ENCODE results near the gene C19orf25. TPM values are rescaled to one million over a fixed set of nuclear protein-coding genes. Genes with fewer than 3 reads are reported as not detected.

The C19orf25 gene
- total and polyA plus RNA-seq, 2 of the 13 experiments (the other 11 are each of a cell fraction or from before 2014, with no cell fraction given): 14.2 to 32.4 TPM

GRCh38 chr19:1527650-1528309, 48.8 kb upstream of the C19orf25 start:
- Histone ChIP-seq H3K4me2 (ENCODE audit: low read depth, low read length) (no peak overlapping the region), H3K4me3 (replicated peaks in 1 of 3; ENCODE audit: insufficient read depth in 1 of 3, low read depth in 2 of 3, low read length in 3 of 3) (no peak overlapping the region), H3K9ac (ENCODE audit: insufficient read depth, low read depth, low read length) (no peak overlapping the region), H3K27ac (ENCODE audit: extremely low read length, insufficient read depth, low read length) (no peak overlapping the region), H4K20me1 (ENCODE audit: insufficient read depth, low read length) (no peaks in the 10 kb centered on the region), H3K36me3 (replicated peaks in 1 of 2; ENCODE audit: control insufficient read depth in 1 of 2, insufficient read depth in 2 of 2, low read length in 2 of 2) (no peaks in the 10 kb centered on the region), H3K9me3 (ENCODE audit: low read length) (no peaks in the 10 kb centered on the region), H2AFZ (ENCODE audit: low read length) (no peak overlapping the region), H3K4me1 (ENCODE audit: insufficient read depth, low read length) (peaks cover 8% of the 10 kb centered on the region), H3K27me3 (ENCODE audit: control insufficient read depth in 1 of 2, insufficient read depth in 2 of 2, low read length in 2 of 2) (peaks cover 24 to 53% of the 10 kb centered on the region in 2 experiments), H3K79me2 (ENCODE audit: insufficient read depth, low read length) (no peaks in the 10 kb centered on the region)
- FAIRE-seq: no peak
- peak; percentile 17; the same call in 2 of the 3 replicates for ATAC-seq
- ChIA-PET POLR2A (no interaction called here), CTCF (ENCODE audit: low intra/inter-chr PET ratio, low total read pairs) (no interaction called here)
- DNase-seq (ENCODE audit: low spot score): no peak
- 37% methylated on average over 11 of the region's 27 CpGs for WGBS (ENCODE audit: low lambda C conversion rate)
- TF ChIP-seq GRHL1 (CRISPR knock-in tag; conservative IDR thresholded peaks at IDR 0.05): no peak
- TF ChIP-seq ZNF510 (CRISPR knock-in tag; IDR thresholded peaks at IDR 0.05; ENCODE audit: low read depth): no peak
- 0 out of 2 replicates have a peak, but pooled peaks have one; percentile 6 for TF ChIP-seq PCBP1 (IDR thresholded peaks at IDR 0.05; ENCODE audit: borderline replicate concordance, low read depth, low read length)
- in situ Hi-C loops (cut with HindIII; ENCODE audit: extremely low pct_ligation_motif_present, low pct_unique_long_range_greater_than_20kb) (no loop called here), intact Hi-C loops (cut with micrococcal nuclease; ENCODE audit: unreplicated experiment) (no loop called here)
- no TSS peak for BruUV-seq (replicated peaks)

GRCh38 chr19:1526979-1527649, 48.1 kb upstream of the C19orf25 start:
- Histone ChIP-seq H3K9me3 (ENCODE audit: low read length) (no peaks in the 10 kb centered on the region), H3K4me2 (ENCODE audit: low read depth, low read length) (no peak overlapping the region), H3K27ac (ENCODE audit: extremely low read length, insufficient read depth, low read length) (no peak overlapping the region), H3K36me3 (replicated peaks in 1 of 2; ENCODE audit: control insufficient read depth in 1 of 2, insufficient read depth in 2 of 2, low read length in 2 of 2) (no peaks in the 10 kb centered on the region), H3K79me2 (ENCODE audit: insufficient read depth, low read length) (no peaks in the 10 kb centered on the region), H2AFZ (ENCODE audit: low read length) (no peak overlapping the region), H3K9ac (ENCODE audit: insufficient read depth, low read depth, low read length) (no peak overlapping the region), H4K20me1 (ENCODE audit: insufficient read depth, low read length) (no peaks in the 10 kb centered on the region), H3K4me3 (replicated peaks in 1 of 3; ENCODE audit: insufficient read depth in 1 of 3, low read depth in 2 of 3, low read length in 3 of 3) (no peak overlapping the region), H3K27me3 (ENCODE audit: control insufficient read depth in 1 of 2, insufficient read depth in 2 of 2, low read length in 2 of 2) (peaks cover 27 to 58% of the 10 kb centered on the region in 2 experiments), H3K4me1 (ENCODE audit: insufficient read depth, low read length) (peaks cover 14% of the 10 kb centered on the region)
- WGBS (ENCODE audit: low lambda C conversion rate): 30% methylated on average over 18 of the region's 18 CpGs
- intact Hi-C loops (cut with micrococcal nuclease; ENCODE audit: unreplicated experiment): no loop called here
- FAIRE-seq: no peak
- no peak for ATAC-seq
- in situ Hi-C loops (cut with HindIII; ENCODE audit: extremely low pct_ligation_motif_present, low pct_unique_long_range_greater_than_20kb): no loop called here
- CTCF ChIA-PET (ENCODE audit: low intra/inter-chr PET ratio, low total read pairs): no interaction called here
- no TSS peak for BruUV-seq (replicated peaks)
- DNase-seq (ENCODE audit: low spot score): no peak
- POLR2A ChIA-PET: no interaction called here
- TF ChIP-seq ATF1 (CRISPR knock-in tag; IDR thresholded peaks at IDR 0.05): no peak
- TF ChIP-seq ASH2L (IDR thresholded peaks at IDR 0.05; ENCODE audit: insufficient read length, low read depth, low read length): no peak
- peak; percentile 46; the same call in 1 of the 2 replicates for TF ChIP-seq CEBPB (IDR thresholded peaks at IDR 0.05; ENCODE audit: borderline replicate concordance, low read depth, low read length)
- TF ChIP-seq GABPB1 (CRISPR knock-in tag; IDR thresholded peaks at IDR 0.05): no peak
- TF ChIP-seq ZNF770 (CRISPR knock-in tag; IDR thresholded peaks at IDR 0.05): peak; percentile 73; the same call in 1 of the 2 replicates
- no peak for TF ChIP-seq DPF2 (CRISPR knock-in tag; IDR thresholded peaks at IDR 0.05; ENCODE audit: borderline replicate concordance, low read depth)
- no peak for TF ChIP-seq TCF7L2 (IDR thresholded peaks at IDR 0.05; ENCODE audit: low read depth, low read length)
- TF ChIP-seq GLMP (CRISPR knock-in tag; IDR thresholded peaks at IDR 0.05; ENCODE audit: borderline replicate concordance): no peak
- TF ChIP-seq TCF7 (IDR thresholded peaks at IDR 0.05; ENCODE audit: low read depth): no peak
